HG02798 (cell line): ENCODE results near the gene ENTPD2.
"Not testable (repeated sequence)": the region's sequence is repeated elsewhere in the genome, so short reads cannot be mapped to it uniquely, and the experiment has no call there.

Source experiments
- ATAC-seq: cut with Tn5 transposase; IDR thresholded peaks from one replicate; pipeline ENCODE4 v1.9.1; 2021; ENCODE audit warnings: mild to moderate bottlenecking; ENCODE audit not compliant: unreplicated experiment, poor library complexity

The ENTPD2 gene

DNA sequence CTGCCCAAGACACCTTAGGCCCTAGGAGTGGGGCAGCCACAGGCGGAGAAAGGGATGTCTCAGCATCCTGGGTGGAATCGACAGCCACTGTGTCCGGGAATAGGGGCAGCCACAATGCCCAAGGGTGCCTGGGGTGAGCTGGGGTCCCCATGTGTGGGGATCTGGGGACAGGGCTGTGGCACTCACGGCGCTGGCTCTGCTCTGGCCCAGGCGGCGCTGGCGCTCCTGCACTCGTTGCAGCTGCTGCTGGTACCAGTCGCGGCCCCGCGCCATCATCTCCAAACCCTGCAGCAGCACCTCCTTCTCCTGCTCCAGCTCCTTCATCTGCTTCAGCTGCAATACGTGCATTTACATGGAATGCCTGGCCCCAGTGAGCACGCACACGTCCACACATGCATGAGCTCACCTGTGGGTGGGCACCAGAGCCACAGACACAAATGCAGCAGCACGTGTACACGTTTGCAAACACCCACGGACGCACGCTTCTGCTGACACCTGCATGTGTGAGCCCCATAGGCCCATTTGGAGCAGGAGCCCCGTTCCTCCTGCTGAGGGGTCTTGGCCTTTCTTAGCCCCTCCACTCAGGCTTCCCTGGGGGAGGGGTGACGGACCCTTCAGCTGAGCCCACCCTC lies 11.6 kb upstream of the ENTPD2 start:
- no peak for ATAC-seq

DNA sequence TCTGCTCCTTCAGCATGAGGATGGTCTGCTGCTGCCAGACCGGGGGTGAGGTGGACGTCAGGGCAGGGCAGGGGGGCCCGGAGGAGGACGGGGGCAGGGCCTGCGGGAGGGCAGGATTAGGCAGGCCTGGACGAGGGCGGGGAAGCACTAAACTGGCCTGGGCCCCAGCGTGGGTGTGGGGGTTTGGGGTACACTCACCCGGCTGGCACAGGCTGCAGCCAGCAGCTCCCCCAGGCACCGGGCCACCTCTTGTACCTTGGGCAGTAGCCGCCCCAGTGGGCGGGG lies 11.0 kb upstream of the ENTPD2 start:
- ATAC-seq = no peak

DNA sequence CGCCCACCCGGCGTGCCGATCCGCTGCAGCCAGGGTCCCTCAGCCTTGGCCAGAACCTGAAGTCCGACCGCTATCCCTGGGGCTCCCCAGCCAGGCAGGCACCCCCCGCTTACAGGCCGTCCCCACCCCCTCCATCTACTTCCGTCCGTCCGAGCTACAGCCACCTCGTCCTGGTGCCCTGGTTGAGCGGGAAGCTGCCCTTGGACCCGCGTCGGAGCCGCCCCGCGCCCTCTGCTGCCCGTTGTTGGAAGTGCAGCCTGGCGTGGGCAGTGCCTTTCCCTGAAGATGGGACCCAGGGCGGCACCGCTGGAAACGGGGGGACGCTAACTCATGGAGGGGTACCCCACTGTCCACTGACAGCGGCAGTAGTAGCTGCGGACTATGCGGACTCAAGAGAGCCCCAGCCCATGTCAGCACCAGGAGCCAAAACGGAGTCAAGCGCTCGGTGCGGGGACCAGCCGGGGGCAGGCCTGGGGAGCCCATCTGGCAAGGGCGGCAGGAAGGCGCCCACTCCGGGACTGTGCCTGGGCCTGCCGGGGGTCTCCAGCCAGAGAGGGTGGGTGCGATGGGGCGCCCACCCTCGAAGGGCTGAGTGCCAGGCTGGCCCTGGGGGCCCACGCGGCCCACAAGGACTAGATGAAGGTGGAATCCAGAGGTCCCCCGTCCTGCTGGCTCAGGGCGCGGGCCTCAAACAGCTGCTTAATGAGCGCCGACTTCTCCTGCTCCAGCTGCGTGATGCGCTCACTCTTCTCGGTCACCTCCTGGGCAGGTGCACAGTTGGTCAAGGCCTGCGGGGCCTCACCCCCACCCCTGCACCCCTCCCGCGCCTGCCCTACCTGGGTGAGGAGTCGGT lies 10.4 kb upstream of the ENTPD2 start:
- no peak for ATAC-seq

DNA sequence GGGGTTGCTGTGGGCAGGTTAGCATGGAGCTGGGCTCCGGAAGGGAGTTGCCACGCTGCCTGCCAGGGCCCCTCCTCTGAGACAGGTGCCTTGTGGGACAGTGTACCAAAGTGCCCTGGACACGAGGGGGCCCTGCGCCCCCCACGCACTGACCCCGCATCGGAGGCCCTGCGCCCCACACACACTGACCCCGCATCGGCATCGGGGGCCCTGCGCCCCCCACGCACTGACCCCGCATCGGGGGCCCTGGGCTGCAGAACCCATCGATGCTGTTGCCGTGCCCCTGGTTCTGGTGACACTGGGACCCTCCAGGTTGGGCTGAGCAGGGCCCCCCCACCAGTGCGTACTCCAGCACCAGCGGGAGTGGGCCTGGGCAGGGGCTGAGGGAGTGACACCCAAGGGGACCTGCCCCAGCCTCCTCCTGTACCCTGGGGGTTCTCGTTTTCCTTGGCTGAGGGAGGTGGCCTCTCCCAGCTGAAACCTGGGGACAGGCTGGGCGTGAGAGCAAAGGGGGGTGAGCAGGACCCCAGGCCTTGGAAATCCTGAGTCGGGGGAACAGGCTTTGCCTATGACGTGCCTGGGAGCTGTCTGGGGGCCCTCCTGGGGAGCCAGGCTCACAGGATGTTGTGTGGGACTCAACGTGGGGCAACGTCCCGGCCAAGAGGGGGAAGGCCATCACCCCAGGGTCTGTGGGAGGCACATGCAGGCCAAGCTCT lies 9.6 kb upstream of the ENTPD2 start:
- ATAC-seq = no peak

DNA sequence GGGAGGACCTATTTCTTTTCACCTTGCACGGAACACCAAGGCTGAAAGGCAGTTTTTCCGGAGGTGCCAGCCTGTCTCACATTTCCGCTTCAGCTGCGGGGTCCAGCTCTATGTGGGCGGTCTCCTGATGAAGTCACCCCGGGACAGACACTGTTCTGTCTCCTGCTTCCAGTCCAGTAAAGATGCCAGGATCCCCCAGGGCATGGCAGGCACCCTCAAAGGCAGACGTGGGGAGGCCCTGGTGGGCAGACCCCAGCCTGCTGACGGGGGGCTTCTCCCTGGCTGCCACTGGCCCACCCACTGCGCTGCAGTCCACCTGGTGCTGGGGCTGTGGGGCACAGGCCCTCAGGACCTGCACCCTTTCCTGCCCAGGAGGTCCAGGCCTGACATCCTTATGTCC lies 8.9 kb upstream of the ENTPD2 start:
- not testable (repeated sequence) for ATAC-seq

DNA sequence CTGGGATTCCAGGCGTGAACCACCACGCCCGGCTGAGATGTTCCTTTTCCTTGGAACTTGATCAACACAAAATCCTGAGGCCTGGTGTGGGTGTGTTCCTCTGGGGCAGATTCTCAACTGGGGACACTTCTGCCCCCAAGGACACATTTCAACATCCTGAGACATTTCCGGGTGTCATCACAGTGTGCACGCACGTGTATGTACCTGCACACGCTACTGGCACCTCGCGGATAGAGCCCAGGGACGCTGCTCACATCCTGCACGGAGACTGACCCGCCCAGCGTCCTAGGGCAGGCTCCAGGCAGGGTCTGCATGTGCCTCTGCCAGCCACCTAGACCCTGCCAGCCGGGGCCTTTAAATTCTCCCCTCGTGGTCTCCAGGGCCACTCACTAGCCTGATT lies 8.5 kb upstream of the ENTPD2 start:
- ATAC-seq = no peak

DNA sequence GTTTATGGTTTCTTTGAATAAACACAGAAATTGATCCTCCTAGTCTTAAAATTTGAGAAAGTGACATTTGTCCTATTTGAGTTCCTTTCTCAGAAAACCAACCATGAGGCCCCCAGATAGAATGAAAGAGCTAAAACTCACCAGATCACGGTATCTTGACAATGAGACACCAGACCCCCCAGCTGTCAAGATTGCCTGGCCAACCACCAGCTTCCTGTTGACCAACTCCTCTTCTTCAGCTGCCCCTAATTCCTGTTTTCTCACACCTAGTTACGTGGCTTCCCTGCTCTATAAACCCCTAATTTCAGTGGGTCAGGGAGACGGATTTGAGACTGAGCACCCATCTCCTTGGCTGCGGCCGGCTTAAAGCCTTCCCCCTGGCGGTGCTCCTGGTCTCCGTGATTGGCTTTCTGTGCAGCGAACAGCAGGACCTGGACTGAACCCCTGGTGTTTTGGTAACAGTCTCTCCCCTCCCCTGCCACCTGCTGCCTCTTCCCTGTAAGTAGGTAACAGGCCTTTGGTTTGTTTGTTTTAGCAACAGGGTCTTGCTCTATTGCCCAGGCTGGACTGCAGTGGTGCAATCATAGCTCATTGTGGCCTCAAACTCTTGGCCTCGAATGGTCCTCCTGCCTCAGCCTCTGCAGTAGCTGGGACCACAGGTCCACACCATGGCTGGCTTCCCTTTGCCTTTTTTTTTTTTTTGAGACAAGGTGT lies 4.8 kb upstream of the ENTPD2 start:
- ATAC-seq = no peak

DNA sequence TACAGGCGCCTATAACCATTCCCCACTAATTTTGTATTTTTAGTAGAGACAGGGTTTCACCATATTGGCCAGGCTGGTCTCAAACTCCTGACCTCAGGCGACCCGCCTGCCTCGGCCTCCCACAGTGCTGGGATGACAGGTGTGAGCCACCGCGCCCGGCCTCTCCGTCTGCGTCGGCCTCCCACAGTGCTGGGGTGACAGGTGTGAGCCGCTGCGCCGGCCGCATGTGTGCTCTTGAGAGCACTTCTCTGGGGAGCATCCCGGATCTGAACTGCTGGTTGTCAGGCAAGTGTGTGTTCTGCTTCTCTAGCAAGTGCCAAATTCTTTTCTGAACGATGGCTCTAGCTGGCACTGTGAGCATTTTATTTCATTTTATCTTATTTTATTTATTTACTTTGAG lies 3.7 kb upstream of the ENTPD2 start:
- no peak for ATAC-seq

DNA sequence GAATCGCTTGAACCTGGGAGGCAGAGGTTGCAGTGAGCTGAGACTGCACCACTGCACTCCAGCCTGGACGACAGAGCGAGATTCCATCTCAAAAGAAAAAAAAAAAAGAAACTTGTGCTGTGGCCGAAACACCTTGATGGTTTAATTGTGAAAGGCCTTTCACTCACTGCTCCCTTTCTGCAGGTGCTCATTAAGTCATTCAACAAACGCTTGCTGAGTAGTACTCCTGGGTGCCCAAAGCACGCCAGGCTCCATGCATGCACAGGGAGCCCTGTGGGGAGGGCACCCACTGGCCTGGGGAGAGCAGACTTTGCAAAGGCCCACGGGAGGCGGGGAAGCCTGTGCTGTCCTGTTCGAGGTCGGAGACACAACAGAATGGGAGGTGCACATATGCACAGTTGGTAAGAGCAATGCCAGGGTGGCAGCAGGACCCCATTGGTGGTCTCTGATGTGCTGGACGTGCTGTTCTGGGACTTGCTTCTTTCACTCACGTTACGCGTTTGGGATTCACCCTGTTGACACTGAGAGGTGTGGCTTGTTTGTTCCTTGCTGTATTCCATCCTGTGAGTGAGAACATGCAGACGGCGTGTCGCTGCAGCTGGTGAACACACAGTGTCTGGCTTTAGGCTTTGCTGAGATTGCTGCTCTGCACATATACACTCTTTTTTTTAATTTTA lies 3.0 kb upstream of the ENTPD2 start:
- ATAC-seq = no peak

DNA sequence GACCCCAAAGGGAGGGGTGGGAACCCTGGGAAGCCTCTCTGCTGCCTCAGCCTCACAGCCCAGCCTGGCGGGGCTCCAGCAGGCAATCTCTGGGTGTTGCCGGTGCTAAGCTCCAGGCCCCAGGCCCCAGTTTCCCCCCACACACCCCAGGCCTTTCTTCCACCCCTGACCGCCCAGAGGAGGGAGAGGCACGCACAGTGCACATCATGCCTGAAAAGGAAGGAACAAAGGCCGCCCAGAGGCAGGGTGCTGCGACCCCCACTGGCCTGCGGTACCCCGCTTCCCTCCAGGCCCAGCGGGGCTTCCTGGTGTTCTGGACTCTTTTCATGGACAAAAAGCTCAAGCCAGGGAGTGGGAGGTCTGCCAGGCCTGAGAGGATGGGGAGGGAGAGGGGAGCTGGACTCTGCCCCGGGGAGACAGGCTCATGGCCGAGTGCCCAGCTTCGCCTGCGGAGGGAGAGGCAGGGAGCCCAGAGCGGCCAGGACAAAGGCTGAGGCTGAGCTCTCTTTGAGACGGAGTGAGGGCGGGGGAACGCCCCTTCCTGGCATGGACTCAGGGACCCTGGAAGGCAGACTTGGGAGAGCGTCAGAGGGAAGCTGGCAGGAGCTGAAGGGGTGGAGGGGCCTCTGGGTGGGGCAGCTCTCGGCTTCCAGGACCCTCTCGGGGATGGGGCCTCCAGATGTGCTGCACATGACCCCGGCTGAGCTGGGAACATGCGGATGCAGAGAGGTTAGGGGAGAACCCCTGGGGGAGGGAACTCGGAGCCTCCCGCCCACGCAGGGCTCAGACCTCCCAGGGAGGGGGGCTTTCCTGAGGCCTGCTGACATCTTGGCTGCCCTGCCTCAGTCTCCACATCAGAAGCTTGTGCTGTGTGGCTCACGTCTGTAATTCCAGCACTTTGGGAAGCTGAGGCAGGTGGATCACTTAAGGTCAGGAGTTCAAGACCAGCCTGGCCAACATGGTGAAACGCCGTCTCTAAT lies 1.8 kb upstream of the ENTPD2 start:
- no peak for ATAC-seq

DNA sequence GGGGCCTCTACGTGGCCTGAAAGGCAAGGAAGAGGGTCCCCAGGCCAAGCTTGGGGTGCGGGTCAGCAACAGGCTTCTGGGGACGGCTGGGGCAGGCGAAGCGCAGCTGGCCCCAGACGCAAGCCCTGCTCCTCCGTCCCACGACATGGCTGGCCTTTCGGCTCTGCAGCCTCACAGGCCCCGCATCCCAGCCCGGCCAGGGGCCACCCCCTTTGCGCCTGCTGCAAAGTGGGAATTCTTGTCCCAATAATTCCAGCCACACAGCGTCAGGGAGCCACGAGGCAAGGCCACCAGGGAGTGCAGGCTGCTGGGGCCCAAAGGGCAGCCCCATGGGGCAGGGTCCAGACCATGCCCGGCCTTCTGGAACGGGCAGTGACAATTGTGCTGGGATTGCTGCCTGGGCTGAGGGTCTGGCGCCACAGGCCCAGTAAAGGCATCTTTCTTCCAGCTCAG lies 1.1 kb upstream of the ENTPD2 start:
- ATAC-seq = no peak

DNA sequence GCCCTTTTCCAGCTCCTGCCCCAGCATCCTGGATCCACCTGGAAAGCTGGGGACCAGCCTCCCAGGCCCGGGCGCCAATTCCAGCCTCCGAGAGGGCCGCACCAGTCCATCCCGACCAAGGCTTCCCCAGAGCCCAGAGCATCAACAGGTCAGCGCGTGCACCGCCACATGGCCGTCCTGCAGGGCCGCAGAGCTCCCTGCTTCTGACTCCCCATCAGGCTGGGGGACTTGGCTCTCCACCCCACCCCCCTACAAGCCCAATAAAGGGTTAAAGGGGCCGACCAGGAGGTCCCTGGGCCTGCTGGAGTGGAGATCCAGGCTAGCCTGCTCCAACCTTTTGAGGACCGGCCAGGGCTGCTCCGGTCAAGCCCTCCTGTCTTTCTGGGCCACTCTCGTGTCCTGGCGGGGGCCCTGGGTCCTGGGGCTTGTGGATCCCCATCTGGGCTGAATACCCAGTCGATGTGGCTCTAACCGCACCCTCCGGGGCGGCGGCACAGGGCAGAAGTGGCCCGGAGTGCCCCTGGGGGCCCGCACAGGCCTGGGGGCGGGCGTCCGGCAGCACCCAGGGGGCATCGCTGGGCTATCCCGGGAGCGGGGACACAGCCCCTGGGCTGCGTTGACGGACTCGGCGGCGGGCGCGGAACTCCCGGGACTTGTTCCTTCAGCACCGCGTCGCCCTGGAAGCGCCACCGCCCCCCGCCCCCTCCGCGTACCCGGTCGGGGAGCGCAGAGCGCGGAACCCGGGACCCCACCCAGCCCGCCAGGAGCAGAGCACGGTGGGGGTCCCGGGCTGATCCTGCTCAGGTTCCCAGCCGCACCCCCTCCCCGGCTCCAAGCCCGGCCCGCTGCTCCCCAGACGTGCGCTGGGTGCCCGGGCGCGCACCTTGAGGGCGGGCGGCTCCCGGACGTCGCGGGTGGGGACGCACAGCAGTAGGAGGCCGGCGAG lies 590 bp downstream of the ENTPD2 start:
- ATAC-seq = no peak

DNA sequence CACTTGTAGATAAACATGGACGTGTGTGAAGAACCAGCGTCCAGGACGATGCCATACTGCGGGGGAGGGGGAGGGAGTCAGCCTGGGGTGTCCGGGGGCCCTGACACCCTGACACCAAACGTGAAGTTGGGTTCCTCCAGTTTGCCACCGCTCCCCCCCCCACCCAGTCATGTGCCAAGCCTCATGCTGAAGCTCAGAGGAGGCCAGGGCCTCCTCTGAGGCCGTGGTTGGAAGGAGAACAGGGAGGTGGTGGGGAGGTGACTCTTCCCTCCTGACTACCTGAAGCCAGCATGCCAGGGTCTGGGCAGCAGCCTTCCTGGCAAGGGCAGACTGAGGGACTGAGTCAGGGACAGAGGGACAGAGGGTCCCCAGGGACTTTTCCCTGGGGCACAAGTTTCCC lies 1.6 kb downstream of the ENTPD2 start:
- ATAC-seq = no peak

DNA sequence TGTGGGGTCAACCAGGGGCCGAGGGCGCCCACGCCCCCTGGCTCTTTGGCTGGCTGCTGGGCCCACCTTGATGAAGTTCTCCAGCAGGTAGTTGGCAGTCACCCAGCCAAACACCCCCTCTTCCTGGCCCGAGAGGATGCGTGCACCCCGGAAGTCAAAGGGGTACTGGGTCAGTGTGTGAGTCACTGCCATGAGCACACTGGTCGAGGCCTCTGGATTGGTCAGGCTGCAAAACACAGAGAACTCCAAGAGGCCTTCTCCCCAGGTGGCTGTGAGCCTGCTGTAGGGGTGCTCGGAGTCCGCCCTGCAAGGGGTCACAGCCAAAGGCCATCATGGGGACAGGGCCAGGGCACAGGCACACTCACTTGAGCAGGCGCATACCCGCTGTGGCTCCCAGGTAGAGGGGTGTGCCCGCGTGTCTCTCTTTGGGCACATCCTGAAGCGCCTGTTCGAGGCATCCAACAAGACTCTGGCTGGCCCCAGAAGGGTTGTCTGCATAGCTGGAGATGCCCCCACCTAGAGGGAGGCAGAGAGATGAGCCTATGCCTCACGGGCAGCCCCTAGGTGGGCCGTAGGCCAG lies 2.6 kb downstream of the ENTPD2 start:
- ATAC-seq = no peak

DNA sequence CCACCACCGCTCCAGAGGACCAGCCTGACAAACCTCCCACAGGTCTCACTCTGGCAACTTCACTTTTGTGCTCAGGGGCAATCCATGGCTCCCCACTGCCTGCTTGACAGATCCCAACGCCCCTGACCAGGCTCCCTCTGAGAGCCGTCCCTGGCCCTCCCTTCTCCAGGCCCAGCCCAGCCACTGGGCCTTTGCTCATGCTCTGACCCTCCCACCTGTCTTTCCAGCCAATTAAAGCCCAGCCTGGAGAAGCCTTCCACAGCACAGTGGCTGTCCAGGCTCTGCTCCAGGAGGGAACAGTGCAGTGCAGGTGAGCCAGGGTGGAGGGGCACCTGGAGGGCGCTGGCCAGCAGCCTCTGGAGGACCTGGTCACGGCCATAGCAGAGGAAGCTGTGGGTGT lies 3.3 kb downstream of the ENTPD2 start:
- no peak for ATAC-seq

DNA sequence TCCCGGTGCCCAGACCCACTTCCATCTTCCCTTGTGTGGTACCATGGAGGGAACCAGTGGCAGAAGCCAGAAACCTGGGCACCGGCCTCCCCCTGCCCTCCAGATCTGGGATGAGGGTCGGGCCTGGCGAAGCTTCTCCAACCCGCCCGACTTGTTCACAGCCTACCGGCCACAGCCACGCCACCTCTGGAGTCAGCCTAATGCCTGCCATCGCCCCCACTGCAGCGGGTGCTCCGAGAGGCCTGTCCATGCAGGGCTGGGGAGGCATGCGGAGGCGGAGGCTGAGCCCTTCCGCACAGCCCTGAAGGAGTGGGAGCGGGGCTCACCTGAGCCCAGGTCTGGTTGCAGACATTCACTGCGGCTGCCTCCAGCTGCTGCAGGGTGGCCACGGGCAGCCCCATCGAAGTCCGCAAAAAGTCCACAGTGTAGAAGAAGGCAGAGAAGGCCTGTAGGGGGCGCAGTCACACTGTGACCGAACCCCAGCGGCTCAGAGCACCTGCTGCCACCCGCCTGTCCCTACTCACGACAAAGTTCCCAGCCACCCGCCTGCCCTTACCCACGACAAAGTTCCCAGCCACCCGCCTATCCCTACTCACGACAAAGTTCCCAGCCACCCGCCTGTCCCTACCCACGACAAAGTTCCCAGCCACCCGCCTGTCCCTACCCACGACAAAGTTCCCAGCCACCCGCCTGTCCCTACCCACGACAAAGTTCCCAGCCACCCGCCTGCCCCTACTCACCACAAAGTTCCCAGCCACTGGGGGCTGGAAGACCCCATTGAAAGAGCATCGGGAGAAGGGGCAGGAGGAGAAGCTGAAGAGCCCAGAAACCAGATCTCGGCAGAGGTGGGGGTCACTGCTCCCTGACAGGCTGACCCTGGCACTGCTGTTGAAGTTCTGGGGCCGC lies 4.1 kb downstream of the ENTPD2 start:
- ATAC-seq = no peak
